ENCODE measurements around the gene TTC28. TPM values are rescaled to one million over a fixed set of nuclear protein-coding genes. Genes with fewer than 3 reads are reported as not detected.

TTC28 gene
- total RNA-seq, 3 donors from 2014 or later: 9.6 to 32.3 (median 13.2) TPM

DNA sequence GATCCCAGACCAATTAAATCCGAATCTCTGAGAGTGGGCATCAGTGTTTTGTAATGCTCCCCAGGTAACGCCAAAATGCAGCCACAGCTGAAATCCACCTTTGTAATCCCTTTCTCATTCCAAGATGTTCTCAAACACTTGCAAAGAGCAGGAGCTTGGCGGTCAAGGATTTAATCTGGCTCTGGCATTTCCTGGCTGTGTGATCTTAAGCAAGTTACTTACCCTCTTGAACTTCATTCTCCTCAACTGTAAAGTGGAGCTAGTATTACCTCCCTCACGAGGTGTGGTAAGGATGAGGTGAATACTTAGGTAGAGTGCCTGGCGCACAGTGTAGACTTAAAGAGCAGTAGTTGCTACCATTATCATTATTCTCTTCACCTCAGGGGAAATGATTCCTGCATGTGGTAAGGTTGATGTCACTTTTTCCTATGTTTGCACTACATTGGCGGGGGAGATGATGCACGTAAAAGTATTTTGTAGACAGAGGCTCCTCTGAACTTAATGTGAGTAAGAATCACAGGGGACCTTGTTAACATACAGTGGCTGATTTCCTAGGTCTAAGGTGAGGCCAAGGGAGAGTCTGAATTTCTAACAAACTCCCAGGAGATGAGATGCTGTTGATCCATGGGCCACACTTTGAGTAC lies 550.2 kb downstream of the TTC28 start:
- no peaks in the 10 kb centered on the region for H3K36me3 ChIP-seq (ENCODE audit: low read depth)
- TF ChIP-seq, protein P1, sequence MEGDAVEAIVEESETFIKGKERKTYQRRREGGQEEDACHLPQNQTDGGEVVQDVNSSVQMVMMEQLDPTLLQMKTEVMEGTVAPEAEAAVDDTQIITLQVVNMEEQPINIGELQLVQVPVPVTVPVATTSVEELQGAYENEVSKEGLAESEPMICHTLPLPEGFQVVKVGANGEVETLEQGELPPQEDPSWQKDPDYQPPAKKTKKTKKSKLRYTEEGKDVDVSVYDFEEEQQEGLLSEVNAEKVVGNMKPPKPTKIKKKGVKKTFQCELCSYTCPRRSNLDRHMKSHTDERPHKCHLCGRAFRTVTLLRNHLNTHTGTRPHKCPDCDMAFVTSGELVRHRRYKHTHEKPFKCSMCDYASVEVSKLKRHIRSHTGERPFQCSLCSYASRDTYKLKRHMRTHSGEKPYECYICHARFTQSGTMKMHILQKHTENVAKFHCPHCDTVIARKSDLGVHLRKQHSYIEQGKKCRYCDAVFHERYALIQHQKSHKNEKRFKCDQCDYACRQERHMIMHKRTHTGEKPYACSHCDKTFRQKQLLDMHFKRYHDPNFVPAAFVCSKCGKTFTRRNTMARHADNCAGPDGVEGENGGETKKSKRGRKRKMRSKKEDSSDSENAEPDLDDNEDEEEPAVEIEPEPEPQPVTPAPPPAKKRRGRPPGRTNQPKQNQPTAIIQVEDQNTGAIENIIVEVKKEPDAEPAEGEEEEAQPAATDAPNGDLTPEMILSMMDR (IDR thresholded peaks at IDR 0.05): no peak
- no peak overlapping the region for H3K4me3 ChIP-seq
- DNase-seq: no peak
- ATAC-seq: no peak
- no peaks in the 10 kb centered on the region for H3K4me1 ChIP-seq (ENCODE audit: low read depth)
- H3K9me3 ChIP-seq: no peaks in the 10 kb centered on the region
- intact Hi-C loops (cut with DNase I, micrococcal nuclease): no loop called here

DNA sequence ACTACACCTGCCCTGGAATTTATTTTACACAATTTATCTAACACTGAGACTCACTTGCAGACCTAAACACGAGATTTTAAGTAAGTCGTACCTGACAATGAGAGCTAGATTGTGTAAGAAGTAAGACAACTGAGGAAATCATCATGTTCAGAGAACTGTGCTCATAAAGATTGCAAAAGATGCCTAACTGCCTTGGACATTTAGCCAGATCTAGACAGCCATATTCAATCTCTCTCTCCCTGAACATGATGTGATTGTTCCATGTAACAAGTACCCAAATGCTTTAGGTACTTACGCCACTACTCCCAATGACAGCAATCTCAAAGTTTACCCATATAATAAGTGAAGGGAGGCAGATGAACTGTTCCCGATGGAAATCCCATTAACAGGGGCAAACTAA lies 550.8 kb downstream of the TTC28 start:
- no peaks in the 10 kb centered on the region for H3K4me1 ChIP-seq (ENCODE audit: low read depth)
- ATAC-seq (no peak), DNase-seq (no peak)
- H3K9me3 ChIP-seq: no peaks in the 10 kb centered on the region
- intact Hi-C loops (cut with DNase I, micrococcal nuclease): no loop called here
- TF ChIP-seq, protein P1 (IDR thresholded peaks at IDR 0.05): no peak
- no peaks in the 10 kb centered on the region for H3K36me3 ChIP-seq (ENCODE audit: low read depth)
- no peak overlapping the region for H3K4me3 ChIP-seq

DNA sequence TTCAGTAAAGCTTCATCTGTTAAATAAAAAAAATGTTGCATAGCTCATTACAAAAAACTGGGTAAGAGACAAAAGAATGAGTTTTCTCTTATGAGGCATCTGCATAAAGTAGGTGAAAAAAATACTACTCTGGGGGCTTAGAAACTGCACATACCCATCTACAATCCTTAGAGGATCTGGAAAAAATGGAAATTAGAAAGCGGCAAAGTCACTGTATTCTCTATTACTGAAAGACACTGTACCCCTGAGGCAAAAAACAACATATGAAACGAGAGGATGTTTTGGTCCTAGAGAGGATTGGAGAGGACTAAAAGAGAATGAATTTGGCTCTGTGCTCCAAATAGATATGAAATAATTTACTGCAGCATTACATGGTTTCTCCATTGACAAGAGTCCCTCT lies 553.8 kb downstream of the TTC28 start:
- no peaks in the 10 kb centered on the region for H3K9me3 ChIP-seq
- DNase-seq (no peak), ATAC-seq (no peak)

DNA sequence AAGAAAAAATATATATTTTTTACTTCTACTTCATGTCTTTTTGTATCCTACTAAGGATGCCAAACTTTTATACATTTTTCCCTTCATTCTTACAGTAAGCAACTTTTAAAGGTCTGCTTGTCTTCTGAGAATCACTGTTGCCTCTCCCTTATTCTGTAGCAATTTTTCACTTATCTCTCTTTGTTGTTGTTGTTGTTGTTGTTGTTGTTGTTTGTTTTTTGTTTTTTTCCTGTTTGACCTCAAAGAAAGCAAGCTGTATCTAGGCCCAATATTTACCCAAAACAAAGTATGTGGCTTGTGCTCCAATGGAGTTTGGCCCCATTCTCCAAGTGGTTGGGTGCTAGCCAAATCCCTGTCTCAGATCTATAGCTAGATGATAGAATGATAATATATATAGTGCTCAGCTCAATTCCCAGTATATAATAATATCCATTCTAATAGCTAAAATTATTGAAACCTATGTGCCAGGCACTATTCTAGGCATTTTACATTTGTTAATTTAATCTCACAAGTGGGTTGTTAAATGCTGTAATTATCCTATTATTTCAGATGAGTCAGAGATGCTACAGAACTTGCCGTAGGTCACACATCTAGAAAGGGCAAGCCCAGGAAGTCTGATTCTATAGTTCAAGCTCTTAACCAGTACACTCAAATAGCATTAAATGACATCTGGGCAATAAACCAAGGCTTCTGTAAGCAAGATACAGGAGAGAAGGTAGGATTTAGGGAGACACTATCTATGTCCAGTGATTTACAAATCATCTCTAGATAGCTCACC lies 555.5 kb downstream of the TTC28 start:
- TF ChIP-seq, protein P1 (IDR thresholded peaks at IDR 0.05): no peak
- intact Hi-C loops (cut with DNase I, micrococcal nuclease): no loop called here
- DNase-seq: no peak
- Histone ChIP-seq H3K4me1 (ENCODE audit: low read depth) (no peaks in the 10 kb centered on the region), H3K36me3 (ENCODE audit: low read depth) (no peaks in the 10 kb centered on the region), H3K4me3 (no peak overlapping the region), H3K9me3 (no peaks in the 10 kb centered on the region)
- ATAC-seq: no peak

More for the DNA sequence above, 553.8 kb downstream of the TTC28 start:
- TF ChIP-seq, protein P1 (IDR thresholded peaks at IDR 0.05): no peak
- Histone ChIP-seq H3K36me3 (ENCODE audit: low read depth) (no peaks in the 10 kb centered on the region), H3K4me3 (no peak overlapping the region), H3K4me1 (ENCODE audit: low read depth) (no peaks in the 10 kb centered on the region)
- intact Hi-C loops (cut with DNase I, micrococcal nuclease): no loop called here

GRCh38 chr22:28120691-28121592 lies 558.7 kb downstream of the TTC28 start:
- Histone ChIP-seq H3K4me1 (ENCODE audit: low read depth) (no peaks in the 10 kb centered on the region), H3K9me3 (no peaks in the 10 kb centered on the region), H3K4me3 (no peak overlapping the region), H3K36me3 (ENCODE audit: low read depth) (no peaks in the 10 kb centered on the region)
- TF ChIP-seq, protein P1 (IDR thresholded peaks at IDR 0.05): no peak
- DNase-seq: no peak
- intact Hi-C loops (cut with DNase I, micrococcal nuclease): no loop called here
- no peak for ATAC-seq

All from mucosa of descending colon (tissue), 3 donors.